HG03060 (cell line): ENCODE measurements around the gene ING5.
"Not testable (repeated sequence)": the region's sequence is repeated elsewhere in the genome, so short reads cannot be mapped to it uniquely, and the experiment has no call there.

Experiments used
- ATAC-seq: cut with Tn5 transposase; IDR thresholded peaks from one replicate; pipeline ENCODE4 v1.9.1; 2021; ENCODE audit warnings: low read depth, moderate number of reproducible peaks; ENCODE audit not compliant: unreplicated experiment

The ING5 gene

GRCh38 chr2:241755777-241756176 lies 53.9 kb downstream of the ING5 start:
- no peak for ATAC-seq

- no peak for ATAC-seq
These were observed 57.4 kb downstream of the ING5 start for GRCh38 chr2:241759067-241759807.

GRCh38 chr2:241759893-241760292 lies 58.1 kb downstream of the ING5 start:
- not testable (repeated sequence) for ATAC-seq

- ATAC-seq, result no peak
These were observed 58.5 kb downstream of the ING5 start for GRCh38 chr2:241760301-241760771.

- no peak for ATAC-seq
These were observed 60.6 kb downstream of the ING5 start for GRCh38 chr2:241762321-241762932.

GRCh38 chr2:241762933-241763369 lies 61.1 kb downstream of the ING5 start:
- ATAC-seq, result no peak

- ATAC-seq, result no peak
These were observed 61.9 kb downstream of the ING5 start for GRCh38 chr2:241763551-241764274.

GRCh38 chr2:241764275-241765241 lies 62.7 kb downstream of the ING5 start:
- no peak for ATAC-seq

- ATAC-seq, result no peak
These were observed 65.8 kb downstream of the ING5 start for GRCh38 chr2:241767464-241768250.

- ATAC-seq, result no peak
These were observed 66.4 kb downstream of the ING5 start for GRCh38 chr2:241768251-241768711.

- ATAC-seq, result no peak
These were observed 67.0 kb downstream of the ING5 start for GRCh38 chr2:241768850-241769249.

GRCh38 chr2:241769819-241770184 lies 68.0 kb downstream of the ING5 start:
- ATAC-seq, result no peak

- no peak for ATAC-seq
These were observed 68.5 kb downstream of the ING5 start for GRCh38 chr2:241770185-241770935.

GRCh38 chr2:241770936-241771285 lies 69.1 kb downstream of the ING5 start:
- no peak for ATAC-seq

GRCh38 chr2:241771286-241772062 lies 69.6 kb downstream of the ING5 start:
- no peak for ATAC-seq

GRCh38 chr2:241772063-241772499 lies 70.2 kb downstream of the ING5 start:
- ATAC-seq, result no peak

- no peak for ATAC-seq
These were observed 71.9 kb downstream of the ING5 start for GRCh38 chr2:241773511-241774418.
